OCI-LY3 (cell line): Measurements from ENCODE around the gene AHRR.

Experiments
- H2AFZ ChIP-seq: fragments of 200-600, 300-600 bp; shearing (Covaris generic); 2 replicates; pipeline ENCODE4 v1.6.0; 2014; ENCODE audit warnings: antibody characterized with exemption, low read depth, low read length
- H3K27ac ChIP-seq: fragments of 200-600, 300-600 bp; sonication (generic); 2 replicates; pipeline ENCODE4 v1.5.1; 2014; ENCODE audit warnings: mild to moderate bottlenecking, low read length, moderate library complexity, mixed read lengths
- H3K27me3 ChIP-seq: fragments of 200-600, 300-600 bp; sonication (generic); 2 replicates; pipeline ENCODE4 v1.6.1; 2014; ENCODE audit warnings: low read depth, low read length, mixed read lengths
- H3K36me3 ChIP-seq: fragments of 200-600, 300-600 bp; sonication (generic); replicated peaks from 2 replicates; pipeline ENCODE3; 2014; ENCODE audit warnings: low read depth, low read length, mixed read lengths
- H3K4me1 ChIP-seq: fragments of 300-600, 200-600 bp; sonication (generic); 2 replicates; pipeline ENCODE4 v1.6.1; 2014; ENCODE audit warnings: low read length, mixed read lengths
- H3K4me2 ChIP-seq: fragments of 200-600, 300-600 bp; sonication (generic); 2 replicates; pipeline ENCODE4 v1.6.1; 2014; ENCODE audit warnings: low read length, mixed read lengths
- H3K4me3 ChIP-seq: fragments of 300-600, 200-600 bp; sonication (generic); 2 replicates; pipeline ENCODE4 v1.5.1; 2014; ENCODE audit warnings: antibody characterized with exemption, mild to moderate bottlenecking, low read length, moderate library complexity
- H3K79me2 ChIP-seq: fragments of 300-600, 200-600 bp; shearing (Covaris generic); 2 replicates; pipeline ENCODE4 v1.6.1; 2014; ENCODE audit warnings: mild to moderate bottlenecking, low read length, mixed read lengths
- H3K9ac ChIP-seq: fragments of 300-600, 200-600 bp; shearing (Covaris generic); 2 replicates; pipeline ENCODE4 v1.6.0; 2014; ENCODE audit warnings: mild to moderate bottlenecking, low read length, moderate library complexity
- H3K9me3 ChIP-seq: fragments of 200-600, 300-600 bp; shearing (Covaris generic); 2 replicates; pipeline ENCODE4 v1.6.1; 2014; ENCODE audit warnings: low read length, mixed read lengths; ENCODE audit not compliant: insufficient read depth
- H4K20me1 ChIP-seq: fragments of 200-600, 300-600 bp; sonication (generic); 2 replicates; pipeline ENCODE4 v1.6.1; 2016; ENCODE audit warnings: low read length, mixed read lengths; ENCODE audit not compliant: insufficient read depth
- CTCF ChIP-seq: fragments of 200-600, 300-600 bp; sonication (generic); IDR thresholded peaks from 2 replicates; pipeline ENCODE4 v1.5.1; 2014; ENCODE audit warnings: antibody characterized with exemption, low read length, low read depth
- EZH2phosphoT487 ChIP-seq: fragments of 200-600 bp; shearing (Covaris generic); IDR thresholded peaks from 2 replicates; pipeline ENCODE4 v1.6.1; 2018; ENCODE audit warnings: antibody characterized with exemption, mixed run types, low read depth

Gene AHRR

GRCh38 chr5:389891-390622, 68.5 kb downstream of the AHRR start:
- TF ChIP-seq EZH2phosphoT487 (no peak), CTCF (no peak)
- no peak overlapping the region for H2AFZ ChIP-seq
- H3K4me3 ChIP-seq: no peak overlapping the region
- H3K4me2 ChIP-seq: no peak overlapping the region
- no peak overlapping the region for H3K27ac ChIP-seq
- H3K9me3 ChIP-seq: no peaks in the 10 kb centered on the region; the same call in 1 of the 2 replicates
- no peaks in the 10 kb centered on the region for H3K36me3 ChIP-seq
- H4K20me1 ChIP-seq: no peaks in the 10 kb centered on the region
- H3K9ac ChIP-seq: no peak overlapping the region
- H3K79me2 ChIP-seq: no peaks in the 10 kb centered on the region
- no peaks in the 10 kb centered on the region for H3K4me1 ChIP-seq
- no peaks in the 10 kb centered on the region for H3K27me3 ChIP-seq

GRCh38 chr5:390623-391491, 69.3 kb downstream of the AHRR start:
- Histone ChIP-seq H3K9me3 (no peaks in the 10 kb centered on the region; the same call in 1 of the 2 replicates), H3K4me1 (no peaks in the 10 kb centered on the region), H3K36me3 (no peaks in the 10 kb centered on the region), H2AFZ (no peak overlapping the region), H3K79me2 (no peaks in the 10 kb centered on the region), H3K27ac (no peak overlapping the region), H3K9ac (no peak overlapping the region), H3K4me2 (no peak overlapping the region), H3K4me3 (no peak overlapping the region), H3K27me3 (no peaks in the 10 kb centered on the region), H4K20me1 (no peaks in the 10 kb centered on the region)
- TF ChIP-seq CTCF: no peak
- no peak for TF ChIP-seq EZH2phosphoT487

- no peak overlapping the region for H3K9ac ChIP-seq
- no peak overlapping the region for H3K27ac ChIP-seq
- H3K79me2 ChIP-seq: no peaks in the 10 kb centered on the region
- no peaks in the 10 kb centered on the region for H3K27me3 ChIP-seq
- H3K4me2 ChIP-seq: no peak overlapping the region
- no peak overlapping the region for H2AFZ ChIP-seq
- H3K9me3 ChIP-seq: no peaks in the 10 kb centered on the region; the same call in 1 of the 2 replicates
- H4K20me1 ChIP-seq: no peaks in the 10 kb centered on the region
- H3K36me3 ChIP-seq: no peaks in the 10 kb centered on the region
- TF ChIP-seq CTCF: no peak
- no peak for TF ChIP-seq EZH2phosphoT487
- H3K4me3 ChIP-seq: no peak overlapping the region
- no peaks in the 10 kb centered on the region for H3K4me1 ChIP-seq
Measured at GRCh38 chr5:392431-392988, 71.0 kb downstream of the AHRR start.

- Histone ChIP-seq H3K4me2 (no peak overlapping the region), H3K4me3 (no peak overlapping the region), H3K9me3 (no peaks in the 10 kb centered on the region; the same call in 1 of the 2 replicates), H2AFZ (no peak overlapping the region), H3K4me1 (no peaks in the 10 kb centered on the region), H3K79me2 (no peaks in the 10 kb centered on the region), H3K36me3 (no peaks in the 10 kb centered on the region), H3K27me3 (no peaks in the 10 kb centered on the region), H4K20me1 (no peaks in the 10 kb centered on the region), H3K27ac (no peak overlapping the region), H3K9ac (no peak overlapping the region)
- no peak for TF ChIP-seq CTCF
Measured at GRCh38 chr5:393846-394275, 72.3 kb downstream of the AHRR start.
